DMS114 treated with DMSO at 0.1 percent for 48 hours (cell line): ENCODE measurements around the gene MACC1.

ENCODE experiments used
- DNase-seq: peaks from one replicate; lab custom pipeline; 2025; ENCODE audit not compliant: unreplicated experiment; lab: John Stamatoyannopoulos, UW

The MACC1 gene

GRCh38 chr7:20217193-20217948 is at the start of gene MACC1:
Gene MACC1, minus strand, starts transcription at chr7:20217384. Its CDS starts 55,522 bp downstream, at chr7:20161862.
- DNase-seq: no peak

- no peak for DNase-seq
These were observed 47.4 kb upstream of the MACC1 start for GRCh38 chr7:20264623-20265022.

GRCh38 chr7:20260223-20260622 is 43.0 kb upstream of the MACC1 start:
- no peak for DNase-seq

GRCh38 chr7:20257212-20257611 is 40.0 kb upstream of the MACC1 start:
- no peak for DNase-seq

DNA sequence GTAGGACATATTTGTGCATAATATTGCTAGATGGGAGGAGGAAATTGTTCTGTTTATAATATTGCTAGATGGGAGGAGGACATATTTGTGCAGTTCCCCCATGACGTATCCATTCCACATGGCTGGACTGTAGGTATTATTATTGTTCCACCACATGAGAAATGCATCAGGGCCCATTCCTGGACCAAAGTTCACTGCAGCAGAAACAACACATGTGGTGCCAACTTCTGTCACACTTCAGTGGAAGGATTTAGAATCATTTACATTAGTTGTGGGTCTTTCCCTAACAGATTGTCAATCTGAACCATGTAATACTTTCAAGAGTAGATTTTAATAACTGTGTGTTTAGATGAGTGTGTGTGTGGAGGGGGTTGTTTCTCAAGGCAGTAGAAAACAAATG is 32.7 kb upstream of the MACC1 start:
- no peak for DNase-seq

- DNase-seq: no peak
These were observed 32.2 kb upstream of the MACC1 start for GRCh38 chr7:20249376-20249775.

- no peak for DNase-seq
These were observed 29.1 kb upstream of the MACC1 start for GRCh38 chr7:20246236-20246635.

- DNase-seq: no peak
These were observed 27.3 kb upstream of the MACC1 start for GRCh38 chr7:20244334-20245120.

- no peak for DNase-seq
These were observed 24.7 kb upstream of the MACC1 start for GRCh38 chr7:20241911-20242261.

DNA sequence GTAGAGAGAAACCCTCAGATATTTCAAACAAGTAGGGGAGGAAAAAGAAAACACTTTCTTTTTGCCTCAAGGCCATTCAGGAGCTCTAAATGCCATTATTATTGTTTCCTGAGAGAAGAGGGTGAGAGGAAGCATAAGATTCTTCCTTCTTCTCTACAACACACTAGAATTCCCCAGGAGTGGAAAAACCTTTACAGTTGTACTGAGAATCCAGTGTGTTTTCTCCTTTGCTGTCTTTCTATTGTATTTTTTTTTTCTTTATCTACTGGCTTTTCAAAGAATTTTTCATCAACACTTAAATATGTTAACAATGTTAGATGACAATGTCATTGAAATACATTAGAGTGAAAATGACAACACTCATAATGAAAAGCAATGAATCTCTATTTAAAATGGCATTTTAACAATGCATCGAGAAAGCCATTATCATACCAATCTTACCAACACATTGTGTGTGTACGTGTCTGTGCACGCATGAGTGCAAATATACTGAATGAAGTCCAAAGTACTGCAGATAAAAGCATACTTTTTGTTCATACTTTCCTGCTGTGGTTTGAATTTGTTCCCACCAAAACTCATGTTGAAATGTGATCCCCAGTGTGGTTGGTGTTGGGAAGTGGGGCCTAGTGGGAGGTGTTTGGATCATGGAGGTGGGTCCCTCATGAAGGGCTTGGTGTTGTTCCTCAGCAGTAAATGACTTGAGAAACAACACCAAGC is 24.2 kb upstream of the MACC1 start:
- no peak for DNase-seq

GRCh38 chr7:20240080-20240926 is 23.1 kb upstream of the MACC1 start:
- DNase-seq: no peak

- no peak for DNase-seq
These were observed 21.7 kb upstream of the MACC1 start for GRCh38 chr7:20238754-20239324.

DNA sequence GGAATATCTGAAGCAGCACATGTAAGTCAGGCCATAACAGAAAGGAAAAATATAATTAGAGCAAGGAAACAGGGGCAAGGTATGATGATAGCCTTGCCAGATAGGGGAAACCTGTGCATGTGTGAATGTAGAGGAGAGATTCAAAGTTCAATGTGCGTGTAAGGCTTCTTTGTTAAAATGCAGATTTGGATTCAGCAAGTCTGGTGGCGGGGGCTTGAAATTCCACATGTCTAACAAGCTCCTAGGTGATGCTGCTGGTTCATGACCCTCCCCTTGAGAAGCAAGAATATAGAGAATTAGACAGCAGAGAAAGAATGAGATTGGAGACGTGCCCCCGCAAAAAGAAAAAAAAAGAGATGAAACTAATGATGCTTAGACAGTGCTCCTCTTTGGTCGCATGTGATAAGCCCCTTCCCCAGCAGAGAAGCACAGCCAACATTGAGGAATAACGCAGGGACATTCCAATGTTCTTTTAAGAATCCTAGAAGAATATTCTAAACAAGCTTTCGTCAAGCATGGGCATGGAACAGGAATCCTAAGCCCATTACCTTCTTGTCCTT is 21.1 kb upstream of the MACC1 start:
- no peak for DNase-seq

DNA sequence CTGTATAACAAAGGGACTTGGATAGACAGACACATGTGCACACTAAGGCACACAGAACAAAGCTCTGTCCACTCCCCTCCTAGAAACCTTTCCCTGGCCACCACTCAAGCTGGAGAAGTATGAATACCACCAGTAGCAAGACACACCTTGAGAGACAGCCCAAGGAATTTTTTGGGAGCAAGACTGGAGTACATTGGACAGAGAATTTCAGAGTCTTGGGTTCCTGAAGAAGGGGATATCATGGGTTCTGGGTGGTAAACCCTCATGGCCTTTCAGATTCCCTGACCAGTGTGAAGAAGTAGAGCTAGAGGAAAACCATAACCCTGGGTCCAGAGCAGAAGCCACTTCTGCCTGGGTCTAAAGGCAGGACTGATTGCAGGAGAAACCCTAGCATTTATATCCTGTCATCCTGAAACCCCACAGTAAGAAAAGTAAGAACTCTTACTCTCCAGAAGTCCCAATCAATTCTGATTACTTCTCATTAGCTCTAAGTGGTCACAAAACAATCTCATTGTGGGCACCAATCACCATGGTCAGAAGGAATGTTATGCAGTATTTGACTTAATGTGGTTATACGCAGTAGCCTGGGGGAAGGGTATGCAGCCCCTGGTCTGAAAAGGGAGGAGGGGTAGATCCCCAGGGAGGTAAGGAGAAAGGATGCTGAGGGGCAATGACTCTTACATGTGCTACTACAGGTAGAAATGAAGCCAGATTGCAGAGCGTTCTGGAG is 20.4 kb upstream of the MACC1 start:
- no peak for DNase-seq

- DNase-seq: no peak
These were observed 19.6 kb upstream of the MACC1 start for GRCh38 chr7:20236790-20237189.

- DNase-seq: no peak
These were observed 18.9 kb upstream of the MACC1 start for GRCh38 chr7:20236043-20236442.

GRCh38 chr7:20235288-20235687 is 18.1 kb upstream of the MACC1 start:
- DNase-seq: no peak

DNA sequence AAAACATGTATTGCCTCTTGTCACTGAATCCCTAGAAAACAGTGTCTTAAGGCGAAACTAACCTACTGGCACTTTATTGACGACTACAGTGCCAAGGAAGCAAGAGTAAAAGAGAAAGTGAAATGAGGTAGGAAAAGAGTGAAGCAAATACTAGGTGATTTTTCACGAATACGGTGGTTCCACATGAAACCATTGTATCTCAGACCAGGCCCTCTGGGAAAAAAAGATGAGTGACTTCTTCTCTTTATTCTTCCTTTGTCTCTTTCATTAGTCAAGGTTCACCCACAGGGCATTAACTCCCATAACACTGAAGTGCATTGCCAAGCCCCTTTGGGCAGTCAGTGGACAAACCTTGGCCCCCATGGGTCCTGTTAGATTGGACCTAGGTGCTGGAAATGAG is 16.2 kb upstream of the MACC1 start:
- no peak for DNase-seq

DNA sequence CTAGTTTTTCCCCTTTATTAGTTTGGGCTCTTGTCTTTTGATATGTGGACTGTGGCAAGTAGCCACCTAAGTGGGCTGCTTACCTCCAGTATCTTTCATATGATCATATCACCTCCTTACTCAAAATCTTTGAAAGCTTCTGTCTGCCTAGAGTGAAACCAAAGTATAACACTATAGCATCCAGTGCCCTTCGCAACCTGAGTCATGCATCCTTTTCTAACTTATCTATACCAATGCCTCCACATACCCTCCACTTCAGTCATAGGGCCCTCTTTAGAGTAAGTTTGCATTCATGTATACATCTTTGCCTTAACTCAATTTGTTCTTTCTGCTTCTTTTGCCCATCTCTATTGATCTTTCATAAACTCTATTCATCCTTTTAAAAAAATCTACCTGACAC is 15.7 kb upstream of the MACC1 start:
- no peak for DNase-seq
